ENCODE data around the gene OR2F2. TPM values are rescaled to one million over a fixed set of nuclear protein-coding genes. Genes with fewer than 3 reads are reported as not detected.

OR2F2 gene
- polyA plus RNA-seq, 1 experiment, result not detected

GRCh38 chr7:143891457-143891856 is 43.6 kb upstream of the OR2F2 start:
- POLR2A ChIA-PET, result no interaction called here
- CTCF ChIA-PET, result interaction anchor here (1.3 to 1.9 kb wide), 2 partner anchors 9 to 120 kb away, joined by 6 to 7 read pairs; no protein-coding TSS in a partner anchor
- H3K4me3 ChIP-seq (ENCODE audit: low read depth, low read length), result no peak overlapping the region
- TF ChIP-seq CTCF (IDR thresholded peaks at IDR 0.05; ENCODE audit: insufficient read depth, low read depth, low read length), result no peak
- no peaks in the 10 kb centered on the region for H3K27me3 ChIP-seq (ENCODE audit: control insufficient read depth, insufficient read depth, low read length)
- H3K36me3 ChIP-seq (ENCODE audit: control insufficient read depth, insufficient read depth, low read length), result no peaks in the 10 kb centered on the region
- no peak for DNase-seq (ENCODE audit: low read depth)

- no peaks in the 10 kb centered on the region for H3K27me3 ChIP-seq (ENCODE audit: control insufficient read depth, insufficient read depth, low read length)
- peak; percentile 29; the same call in 1 of the 2 replicates for TF ChIP-seq CTCF (IDR thresholded peaks at IDR 0.05; ENCODE audit: insufficient read depth, low read depth, low read length)
- no peak for DNase-seq (ENCODE audit: low read depth)
- no peaks in the 10 kb centered on the region for H3K36me3 ChIP-seq (ENCODE audit: control insufficient read depth, insufficient read depth, low read length)
- ChIA-PET POLR2A (no interaction called here), CTCF (interaction anchor here (1.3 to 1.9 kb wide), 3 partner anchors 8 to 119 kb away, joined by 6 to 7 read pairs (median 6); no protein-coding TSS in a partner anchor)
- H3K4me3 ChIP-seq (ENCODE audit: low read depth, low read length), result no peak overlapping the region
Observed at GRCh38 chr7:143892527-143893300, 42.3 kb upstream of the OR2F2 start.

GRCh38 chr7:143896667-143897066 is 38.4 kb upstream of the OR2F2 start:
- ChIA-PET CTCF (interaction anchor here (0.7 kb wide), 1 partner anchor 22 kb away, joined by 4 read pairs; no protein-coding TSS in a partner anchor), POLR2A (no interaction called here)
- TF ChIP-seq CTCF (IDR thresholded peaks at IDR 0.05; ENCODE audit: insufficient read depth, low read depth, low read length), result no peak

GRCh38 chr7:143898810-143899209 is 36.2 kb upstream of the OR2F2 start:
- Histone ChIP-seq H3K27me3 (ENCODE audit: control insufficient read depth, insufficient read depth, low read length) (no peaks in the 10 kb centered on the region), H3K36me3 (ENCODE audit: control insufficient read depth, insufficient read depth, low read length) (no peaks in the 10 kb centered on the region), H3K4me3 (ENCODE audit: low read depth, low read length) (no peak overlapping the region)
- DNase-seq (ENCODE audit: low read depth), result no peak
- POLR2A ChIA-PET, result no interaction called here
- TF ChIP-seq CTCF (IDR thresholded peaks at IDR 0.05; ENCODE audit: insufficient read depth, low read depth, low read length), result no peak
- CTCF ChIA-PET, result no interaction called here

More at GRCh38 chr7:143896667-143897066, 38.4 kb upstream of the OR2F2 start:
- no peak for DNase-seq (ENCODE audit: low read depth)
- H3K27me3 ChIP-seq (ENCODE audit: control insufficient read depth, insufficient read depth, low read length), result no peaks in the 10 kb centered on the region
- no peaks in the 10 kb centered on the region for H3K36me3 ChIP-seq (ENCODE audit: control insufficient read depth, insufficient read depth, low read length)
- H3K4me3 ChIP-seq (ENCODE audit: low read depth, low read length), result no peak overlapping the region

- no peak for TF ChIP-seq CTCF (IDR thresholded peaks at IDR 0.05; ENCODE audit: insufficient read depth, low read depth, low read length)
- ChIA-PET POLR2A (no interaction called here), CTCF (interaction anchor here (1.6 to 2.9 kb wide), 2 partner anchors 8 to 34 kb away, joined by 6 to 10 read pairs; partner anchors contain the start of gene OR2F2)
- no peaks in the 10 kb centered on the region for H3K27me3 ChIP-seq (ENCODE audit: control insufficient read depth, insufficient read depth, low read length)
- no peaks in the 10 kb centered on the region for H3K36me3 ChIP-seq (ENCODE audit: control insufficient read depth, insufficient read depth, low read length)
- peak overlapping the region; percentile 87 for H3K4me3 ChIP-seq (ENCODE audit: low read depth, low read length)
- no peak for DNase-seq (ENCODE audit: low read depth)
Observed at GRCh38 chr7:143900230-143900766, 34.7 kb upstream of the OR2F2 start.
